WTC11 (cell line): ENCODE results near the gene TRIM9.

Experiments
- AFF4 ChIP-seq: sonication (generic); formaldehyde crosslinking; IDR thresholded peaks from 2 replicates; pipeline ENCODE4 v1.8.1; 2023; ENCODE audit warnings: mild to moderate bottlenecking, missing genetic modification reagents, borderline replicate concordance
- ETV6 ChIP-seq: sonication (generic); formaldehyde crosslinking; IDR thresholded peaks from 2 replicates; pipeline ENCODE4 v1.8.1; 2022; ENCODE audit warnings: mild to moderate bottlenecking, missing genetic modification reagents
- ZNF423 ChIP-seq: fragments of 250-450 bp; sonication (Bioruptor Pico); IDR thresholded peaks from 2 replicates; pipeline ENCODE4 v2.1.2; 2022; ENCODE audit warnings: mild to moderate bottlenecking, moderate library complexity
- TF ChIP-seq, protein P1 (sequence below): fragments of 200-600 bp; IDR thresholded peaks from 2 replicates; pipeline ENCODE4 v1.8.0; 2022; ENCODE audit warnings: antibody characterized with exemption
- TF ChIP-seq, protein P2 (sequence below): sonication (generic); formaldehyde crosslinking; IDR thresholded peaks from 2 replicates; pipeline ENCODE4 v1.8.0; 2022; ENCODE audit warnings: mild to moderate bottlenecking, missing genetic modification reagents

- TF ChIP-seq AFF4 (CRISPR knock-in tag), result no peak
- TF ChIP-seq ZNF423 (CRISPR knock-in tag), result no peak
- TF ChIP-seq, protein P1, sequence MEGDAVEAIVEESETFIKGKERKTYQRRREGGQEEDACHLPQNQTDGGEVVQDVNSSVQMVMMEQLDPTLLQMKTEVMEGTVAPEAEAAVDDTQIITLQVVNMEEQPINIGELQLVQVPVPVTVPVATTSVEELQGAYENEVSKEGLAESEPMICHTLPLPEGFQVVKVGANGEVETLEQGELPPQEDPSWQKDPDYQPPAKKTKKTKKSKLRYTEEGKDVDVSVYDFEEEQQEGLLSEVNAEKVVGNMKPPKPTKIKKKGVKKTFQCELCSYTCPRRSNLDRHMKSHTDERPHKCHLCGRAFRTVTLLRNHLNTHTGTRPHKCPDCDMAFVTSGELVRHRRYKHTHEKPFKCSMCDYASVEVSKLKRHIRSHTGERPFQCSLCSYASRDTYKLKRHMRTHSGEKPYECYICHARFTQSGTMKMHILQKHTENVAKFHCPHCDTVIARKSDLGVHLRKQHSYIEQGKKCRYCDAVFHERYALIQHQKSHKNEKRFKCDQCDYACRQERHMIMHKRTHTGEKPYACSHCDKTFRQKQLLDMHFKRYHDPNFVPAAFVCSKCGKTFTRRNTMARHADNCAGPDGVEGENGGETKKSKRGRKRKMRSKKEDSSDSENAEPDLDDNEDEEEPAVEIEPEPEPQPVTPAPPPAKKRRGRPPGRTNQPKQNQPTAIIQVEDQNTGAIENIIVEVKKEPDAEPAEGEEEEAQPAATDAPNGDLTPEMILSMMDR, result no peak
- no peak for TF ChIP-seq ETV6
- TF ChIP-seq, protein P2, sequence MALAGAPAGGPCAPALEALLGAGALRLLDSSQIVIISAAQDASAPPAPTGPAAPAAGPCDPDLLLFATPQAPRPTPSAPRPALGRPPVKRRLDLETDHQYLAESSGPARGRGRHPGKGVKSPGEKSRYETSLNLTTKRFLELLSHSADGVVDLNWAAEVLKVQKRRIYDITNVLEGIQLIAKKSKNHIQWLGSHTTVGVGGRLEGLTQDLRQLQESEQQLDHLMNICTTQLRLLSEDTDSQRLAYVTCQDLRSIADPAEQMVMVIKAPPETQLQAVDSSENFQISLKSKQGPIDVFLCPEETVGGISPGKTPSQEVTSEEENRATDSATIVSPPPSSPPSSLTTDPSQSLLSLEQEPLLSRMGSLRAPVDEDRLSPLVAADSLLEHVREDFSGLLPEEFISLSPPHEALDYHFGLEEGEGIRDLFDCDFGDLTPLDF (CRISPR knock-in tag), result no peak
These were observed 24.6 kb upstream of the TRIM9 start for GRCh38 chr14:51119411-51120051.
